Activated CD4-positive, alpha-beta T cell treated with anti-CD3 and anti-CD28 coated beads, Interleukin-2, amount 10 ng/mL, durations not matched to agents 7 days and 5 days (primary cell): ENCODE measurements around the gene OFD1. TPM values are rescaled to one million over a fixed set of nuclear protein-coding genes. Genes with fewer than 3 reads are reported as not detected.

Experiments used
- CTCF ChIA-PET: fragments of 350-600 bp; sonication (Branson Sonifier 250); formaldehyde crosslinking; loops from one replicate; lab custom pipeline; 2021; ENCODE audit warnings: antibody characterized with exemption; lab: Charles Lee
- POLR2A ChIA-PET: fragments of 350-600 bp; sonication (Branson Sonifier 250); formaldehyde crosslinking; loops from one replicate; lab custom pipeline; 2021; ENCODE audit warnings: antibody characterized with exemption; lab: Charles Lee
- DNase-seq: peaks from one replicate; pipeline ENCODE4 v3.0.0-alpha.2; 2020
- H3K27ac Mint-ChIP-seq: one replicate; pipeline ENCODE4 v1.8.0; 2021; ENCODE audit warnings: mild to moderate bottlenecking, moderate library complexity, mixed read lengths
- H3K27me3 Mint-ChIP-seq: one replicate; pipeline ENCODE4 v1.8.0; 2021; ENCODE audit warnings: mixed read lengths
- H3K36me3 Mint-ChIP-seq: one replicate; pipeline ENCODE4 v1.8.0; 2021; ENCODE audit warnings: low read depth, mixed read lengths
- H3K4me1 Mint-ChIP-seq: one replicate; pipeline ENCODE4 v1.8.0; 2021; ENCODE audit warnings: mixed read lengths
- H3K4me3 Mint-ChIP-seq: one replicate; pipeline ENCODE4 v1.8.0; 2021; ENCODE audit warnings: mild to moderate bottlenecking, moderate library complexity, mixed read lengths
- H3K9me3 Mint-ChIP-seq: one replicate; pipeline ENCODE4 v1.8.0; 2021; ENCODE audit warnings: mixed read lengths
- total RNA-seq, 2 experiments: library from RNA; stranded (reverse); gene quantifications; one replicate each; pipeline ENCODE4 v1.2.3, GENCODE V29; 2021

Gene OFD1
- total RNA-seq, 2 experiments from 2014 or later: 32.5 to 35.0 TPM

- ChIA-PET CTCF (interaction anchor here (0.8 kb wide), 1 partner anchor 16 kb away, joined by 3 read pairs; no protein-coding TSS in a partner anchor), POLR2A (no interaction called here)
- H3K27ac Mint-ChIP-seq: no peak overlapping the region
- H3K4me3 Mint-ChIP-seq: no peak overlapping the region
- H3K27me3 Mint-ChIP-seq: no peaks in the 10 kb centered on the region
- H3K4me1 Mint-ChIP-seq: no peaks in the 10 kb centered on the region
- H3K9me3 Mint-ChIP-seq: no peaks in the 10 kb centered on the region
- DNase-seq: no peak
- H3K36me3 Mint-ChIP-seq: no peaks in the 10 kb centered on the region
These were observed 59.3 kb downstream of the OFD1 start for GRCh38 chrX:13793897-13794296.

- no peak for DNase-seq
- Mint-ChIP-seq H3K36me3 (no peaks in the 10 kb centered on the region), H3K9me3 (no peaks in the 10 kb centered on the region), H3K4me1 (no peaks in the 10 kb centered on the region), H3K27me3 (no peaks in the 10 kb centered on the region), H3K4me3 (no peak overlapping the region), H3K27ac (no peak overlapping the region)
- ChIA-PET POLR2A (no interaction called here), CTCF (no interaction called here)
These were observed 59.9 kb downstream of the OFD1 start for GRCh38 chrX:13794417-13794816.

GRCh38 chrX:13797512-13797911, 63.0 kb downstream of the OFD1 start:
- H3K27me3 Mint-ChIP-seq: no peaks in the 10 kb centered on the region
- ChIA-PET POLR2A (no interaction called here), CTCF (no interaction called here)
- no peaks in the 10 kb centered on the region for H3K9me3 Mint-ChIP-seq
- H3K4me1 Mint-ChIP-seq: no peaks in the 10 kb centered on the region
- H3K27ac Mint-ChIP-seq: no peak overlapping the region
- no peak for DNase-seq
- H3K4me3 Mint-ChIP-seq: no peak overlapping the region
- H3K36me3 Mint-ChIP-seq: no peaks in the 10 kb centered on the region

- CTCF ChIA-PET: no interaction called here
- H3K27me3 Mint-ChIP-seq: no peaks in the 10 kb centered on the region
These were observed 63.6 kb downstream of the OFD1 start for GRCh38 chrX:13798184-13798583.

GRCh38 chrX:13803116-13803515, 68.6 kb downstream of the OFD1 start:
- Mint-ChIP-seq H3K27ac (no peak overlapping the region), H3K9me3 (no peaks in the 10 kb centered on the region), H3K4me3 (no peak overlapping the region), H3K36me3 (no peaks in the 10 kb centered on the region), H3K4me1 (no peaks in the 10 kb centered on the region), H3K27me3 (peaks cover 6% of the 10 kb centered on the region)
- POLR2A ChIA-PET: no interaction called here
- CTCF ChIA-PET: no interaction called here
- no peak for DNase-seq

More at GRCh38 chrX:13798184-13798583, 63.6 kb downstream of the OFD1 start:
- POLR2A ChIA-PET: no interaction called here
- no peak for DNase-seq
- Mint-ChIP-seq H3K36me3 (no peaks in the 10 kb centered on the region), H3K9me3 (no peaks in the 10 kb centered on the region), H3K27ac (no peak overlapping the region), H3K4me1 (no peaks in the 10 kb centered on the region), H3K4me3 (no peak overlapping the region)

GRCh38 chrX:13805241-13805640, 70.7 kb downstream of the OFD1 start:
- no peak for DNase-seq
- Mint-ChIP-seq H3K4me3 (no peak overlapping the region), H3K27ac (no peak overlapping the region), H3K4me1 (no peaks in the 10 kb centered on the region), H3K36me3 (no peaks in the 10 kb centered on the region), H3K9me3 (no peaks in the 10 kb centered on the region), H3K27me3 (peaks cover 8% of the 10 kb centered on the region)
- ChIA-PET CTCF (no interaction called here), POLR2A (no interaction called here)

- H3K4me3 Mint-ChIP-seq: no peak overlapping the region
- H3K36me3 Mint-ChIP-seq: no peaks in the 10 kb centered on the region
- CTCF ChIA-PET: no interaction called here
- no peak for DNase-seq
- H3K27ac Mint-ChIP-seq: no peak overlapping the region
- peaks cover 10% of the 10 kb centered on the region for H3K27me3 Mint-ChIP-seq
- POLR2A ChIA-PET: no interaction called here
- H3K4me1 Mint-ChIP-seq: no peaks in the 10 kb centered on the region
- H3K9me3 Mint-ChIP-seq: no peaks in the 10 kb centered on the region
These were observed 73.7 kb downstream of the OFD1 start for GRCh38 chrX:13808293-13808692.

GRCh38 chrX:13808865-13809264, 74.3 kb downstream of the OFD1 start:
- H3K27ac Mint-ChIP-seq: no peak overlapping the region
- H3K9me3 Mint-ChIP-seq: no peaks in the 10 kb centered on the region
- no peaks in the 10 kb centered on the region for H3K36me3 Mint-ChIP-seq
- H3K4me3 Mint-ChIP-seq: no peak overlapping the region
- ChIA-PET CTCF (no interaction called here), POLR2A (no interaction called here)
- peaks cover 10% of the 10 kb centered on the region for H3K27me3 Mint-ChIP-seq
- DNase-seq: no peak
- H3K4me1 Mint-ChIP-seq: no peaks in the 10 kb centered on the region

GRCh38 chrX:13815664-13816063, 81.1 kb downstream of the OFD1 start:
- CTCF ChIA-PET: no interaction called here
- Mint-ChIP-seq H3K4me1 (no peaks in the 10 kb centered on the region), H3K9me3 (no peaks in the 10 kb centered on the region), H3K36me3 (no peaks in the 10 kb centered on the region), H3K27ac (no peak overlapping the region), H3K4me3 (no peak overlapping the region), H3K27me3 (peaks cover 8% of the 10 kb centered on the region)
- no peak for DNase-seq
- POLR2A ChIA-PET: no interaction called here

GRCh38 chrX:13816176-13816575, 81.6 kb downstream of the OFD1 start:
- DNase-seq: no peak
- CTCF ChIA-PET: no interaction called here
- Mint-ChIP-seq H3K36me3 (no peaks in the 10 kb centered on the region), H3K9me3 (no peaks in the 10 kb centered on the region), H3K4me1 (no peaks in the 10 kb centered on the region), H3K27me3 (peaks cover 11% of the 10 kb centered on the region), H3K27ac (no peak overlapping the region), H3K4me3 (no peak overlapping the region)
- POLR2A ChIA-PET: no interaction called here

- no peak for DNase-seq
- H3K4me1 Mint-ChIP-seq: no peaks in the 10 kb centered on the region
- CTCF ChIA-PET: no interaction called here
- POLR2A ChIA-PET: no interaction called here
- no peak within 1 kb of the TSS for H3K4me3 Mint-ChIP-seq
- no peak within 1 kb of the TSS for H3K27ac Mint-ChIP-seq
- no peaks in the 10 kb centered on the region for H3K9me3 Mint-ChIP-seq
- peaks cover 11% of the 10 kb centered on the region for H3K27me3 Mint-ChIP-seq
- no peaks in the 10 kb centered on the region for H3K36me3 Mint-ChIP-seq
These were observed 82.4 kb downstream of the OFD1 start, which contains the start of gene GPM6B for GRCh38 chrX:13816643-13817627. TSS of gene GPM6B (minus strand) at chrX:13817093. CDS start at chrX:13816904, 189 bp downstream.
